NCI-H2081 (cell line): ENCODE data around the gene ST7.

Experiments
- DNase-seq, 2 experiments: peaks; one replicate each; lab custom pipeline; 2025; lab: John Stamatoyannopoulos, UW

Gene ST7

DNA sequence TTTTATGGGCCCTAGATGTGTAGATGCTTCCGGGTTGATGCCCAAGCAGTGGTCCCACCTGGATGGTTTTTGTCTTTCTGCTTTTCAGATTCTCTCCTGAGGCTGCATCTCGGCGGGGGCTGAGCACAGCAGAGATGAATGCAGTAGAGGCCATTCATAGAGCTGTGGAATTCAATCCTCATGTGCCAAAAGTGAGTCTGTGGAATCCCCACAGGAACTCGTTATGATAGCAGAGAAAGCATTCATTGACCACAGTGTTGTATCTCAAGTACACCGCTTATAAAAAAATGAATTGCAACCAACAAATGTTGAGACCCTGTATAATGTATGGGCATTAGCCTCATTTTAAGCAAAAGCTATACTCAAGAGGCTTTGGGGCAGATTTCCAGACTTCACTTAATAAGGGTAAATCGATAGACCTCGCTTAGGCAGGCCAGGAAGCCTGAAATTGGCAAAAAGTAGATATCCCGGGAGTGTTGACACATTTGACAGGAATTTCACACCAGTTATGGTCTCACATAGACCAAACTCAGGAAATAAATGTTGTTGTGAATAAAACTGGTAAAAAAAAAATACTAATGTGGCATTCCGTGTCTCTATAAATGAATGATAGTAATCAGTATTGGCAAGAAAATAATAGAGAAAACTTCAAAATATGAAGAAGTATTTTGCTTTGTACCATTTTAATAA, 237.6 kb downstream of the ST7 start:
- DNase-seq: no peak

DNA sequence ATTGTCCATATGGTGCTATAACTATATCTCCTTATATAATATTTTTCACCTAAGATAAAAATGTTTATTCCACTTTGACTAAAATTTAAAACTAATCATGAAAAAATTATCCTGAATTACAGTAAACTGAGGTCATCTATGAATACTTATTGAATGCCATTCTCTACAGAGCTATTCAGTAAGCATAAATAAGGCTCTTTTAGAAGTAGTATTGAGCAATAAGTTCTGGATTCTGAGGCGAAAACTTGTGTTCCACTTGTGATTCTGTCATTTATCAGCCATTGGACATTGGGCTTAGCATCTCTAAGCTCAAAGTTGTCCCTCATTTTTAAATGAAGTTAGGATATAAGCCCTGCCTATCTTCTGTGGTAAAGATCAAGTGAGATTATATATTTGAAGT, 238.8 kb downstream of the ST7 start:
- no peak for DNase-seq

DNA sequence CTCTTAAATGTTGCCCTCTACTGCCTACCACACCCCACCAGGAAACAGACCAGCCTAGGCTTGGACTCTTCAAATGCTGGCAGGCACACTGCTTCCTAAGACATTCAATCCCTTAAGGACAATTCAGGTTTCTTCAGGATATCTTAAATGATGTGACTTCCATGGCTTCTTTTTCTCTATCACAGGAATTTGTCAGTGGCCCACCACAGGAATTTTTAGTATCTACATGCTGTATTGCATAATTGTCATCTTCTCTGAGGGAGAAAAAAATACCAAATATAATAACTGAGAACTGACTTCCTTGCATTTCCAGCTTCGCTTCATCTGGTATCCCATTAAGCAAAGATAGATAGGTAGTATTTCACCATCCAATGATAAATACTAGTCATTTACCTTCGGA, 240.3 kb downstream of the ST7 start:
- no peak for DNase-seq

DNA sequence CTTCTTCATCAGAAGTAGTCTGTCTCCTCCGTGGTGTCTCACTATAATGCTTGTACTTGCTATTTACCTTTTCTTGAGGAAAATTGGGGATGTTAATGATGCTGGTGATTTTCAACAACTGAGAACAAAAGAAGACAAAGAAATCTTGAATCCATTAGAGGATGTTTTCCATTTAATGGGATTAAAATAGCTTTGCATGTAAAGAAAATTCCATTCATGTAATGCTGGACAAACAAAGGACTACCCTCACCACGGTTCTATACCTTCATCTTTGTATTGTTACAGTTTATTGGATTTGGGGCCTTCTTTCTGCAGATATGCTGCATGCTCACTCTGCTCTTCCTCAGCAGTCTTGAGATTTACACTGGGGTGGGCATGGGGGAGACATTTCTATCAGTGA, 241.1 kb downstream of the ST7 start:
- no peak for DNase-seq

DNA sequence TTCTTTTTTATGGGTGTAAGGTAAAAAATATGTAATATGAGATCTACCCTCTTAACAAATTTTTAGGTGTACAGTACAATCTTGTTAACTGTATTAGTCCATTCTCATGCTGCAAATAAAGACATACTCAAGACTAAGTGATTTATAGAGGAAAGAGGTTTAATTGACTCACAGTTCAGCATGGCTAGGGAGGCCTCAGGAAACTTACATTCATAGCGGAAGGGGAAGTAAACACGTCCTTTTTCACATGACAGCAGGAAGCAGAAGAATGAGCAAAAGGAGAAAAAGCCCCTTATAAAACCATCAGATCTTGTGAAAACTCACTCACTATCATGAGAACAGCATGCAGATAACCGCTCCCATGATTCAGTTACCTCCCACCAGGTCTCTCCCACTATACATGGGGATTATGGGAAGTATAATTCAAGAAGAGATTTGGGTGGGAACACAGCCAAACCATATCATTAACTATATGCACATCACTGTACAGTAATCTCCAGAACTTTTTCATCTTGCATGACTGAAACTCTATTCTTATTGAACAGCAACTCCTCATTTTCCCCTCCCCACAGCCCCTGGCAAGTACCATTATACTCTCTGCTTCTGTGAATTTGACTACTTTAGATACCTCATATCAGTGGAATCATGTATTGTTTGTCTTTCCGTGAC, 242.2 kb downstream of the ST7 start:
- DNase-seq: no peak

DNA sequence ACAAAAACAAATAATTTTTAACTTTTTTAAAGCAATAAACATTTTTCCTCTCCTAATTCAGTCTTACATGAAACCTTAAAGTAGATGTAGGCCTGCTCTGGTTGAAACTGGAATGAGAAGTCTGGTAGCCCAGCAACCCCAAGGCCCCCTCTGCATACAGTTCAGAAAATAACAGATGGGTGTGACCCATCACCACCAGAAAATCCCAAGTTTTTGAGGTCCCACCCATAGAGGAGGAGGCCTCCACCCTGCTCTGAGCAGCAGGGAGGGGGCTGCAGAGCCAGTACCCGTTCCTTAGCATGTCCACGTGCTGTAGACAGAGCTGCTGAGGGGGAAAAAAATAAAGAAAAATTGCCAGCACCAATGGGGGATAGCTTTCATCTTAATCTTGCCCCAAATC, 246.8 kb downstream of the ST7 start:
- no peak for DNase-seq

DNA sequence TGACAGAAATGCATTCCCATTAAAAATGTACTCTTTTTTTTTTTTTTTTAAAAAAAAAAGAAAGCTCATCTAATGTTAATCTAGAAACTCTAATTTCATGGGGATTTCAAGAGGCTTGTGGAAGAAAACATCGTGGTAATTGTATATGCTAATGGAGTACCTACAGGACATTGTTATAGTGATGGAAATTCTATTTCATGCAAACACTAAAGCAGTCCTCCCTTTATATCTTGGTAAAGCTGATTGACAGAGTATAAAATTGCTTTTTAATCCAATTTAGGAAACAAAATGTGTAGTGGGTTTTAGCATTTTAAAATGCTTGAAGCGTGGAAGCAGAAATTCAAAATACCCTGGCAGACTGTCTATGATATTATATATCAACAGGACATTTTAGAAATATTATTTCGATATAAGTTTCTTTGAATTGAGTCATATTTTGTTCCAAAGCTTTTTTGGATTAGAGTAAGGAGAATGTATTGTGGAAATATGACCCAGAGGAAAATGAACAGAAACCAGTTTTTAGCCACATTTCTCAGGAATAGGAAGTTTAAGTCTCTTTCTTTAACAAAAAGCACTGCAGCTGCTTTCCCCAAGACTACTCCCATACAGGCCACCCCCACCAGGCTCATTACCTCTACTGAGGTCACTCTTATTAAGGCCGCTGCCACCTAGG, 247.6 kb downstream of the ST7 start:
- DNase-seq: no peak

DNA sequence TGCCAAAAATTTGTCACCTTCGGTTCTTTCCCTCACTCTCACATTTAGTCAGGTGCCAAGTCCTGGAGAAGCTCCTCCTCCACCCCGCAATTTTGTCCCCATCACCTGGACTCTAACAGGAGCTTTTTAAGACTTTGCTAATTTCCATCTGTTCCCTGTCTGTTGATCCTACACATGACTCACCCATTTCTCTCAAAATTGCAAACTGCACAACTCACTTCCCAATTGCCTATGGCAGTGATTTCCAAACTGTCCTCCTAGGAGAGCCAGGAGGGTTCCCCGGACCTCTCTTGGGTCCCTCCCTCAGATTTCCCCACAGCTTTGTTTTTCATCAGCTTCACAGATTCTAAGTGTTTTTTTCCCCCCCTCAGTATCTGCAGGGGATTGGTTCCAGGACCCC, 249.2 kb downstream of the ST7 start:
- DNase-seq: no peak

DNA sequence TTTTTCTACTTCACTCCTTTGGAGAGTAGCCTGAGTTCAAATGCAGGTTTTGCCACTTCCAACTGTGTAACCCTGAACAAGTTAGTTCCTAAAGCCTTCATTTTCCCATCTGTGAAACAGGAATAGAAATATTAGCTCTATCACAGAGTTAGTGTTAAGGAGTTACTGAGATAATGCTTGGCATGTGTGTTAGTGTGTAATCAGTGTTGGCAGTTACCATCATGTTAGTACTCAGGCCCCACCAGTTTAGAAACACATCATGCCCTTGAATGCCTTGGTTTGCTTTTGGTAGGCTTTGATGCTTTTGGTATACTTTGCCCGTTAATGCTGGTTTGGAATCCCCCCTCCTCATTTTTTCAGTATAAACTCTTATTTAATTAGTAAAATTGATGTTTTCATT, 249.9 kb downstream of the ST7 start:
- no peak for DNase-seq

DNA sequence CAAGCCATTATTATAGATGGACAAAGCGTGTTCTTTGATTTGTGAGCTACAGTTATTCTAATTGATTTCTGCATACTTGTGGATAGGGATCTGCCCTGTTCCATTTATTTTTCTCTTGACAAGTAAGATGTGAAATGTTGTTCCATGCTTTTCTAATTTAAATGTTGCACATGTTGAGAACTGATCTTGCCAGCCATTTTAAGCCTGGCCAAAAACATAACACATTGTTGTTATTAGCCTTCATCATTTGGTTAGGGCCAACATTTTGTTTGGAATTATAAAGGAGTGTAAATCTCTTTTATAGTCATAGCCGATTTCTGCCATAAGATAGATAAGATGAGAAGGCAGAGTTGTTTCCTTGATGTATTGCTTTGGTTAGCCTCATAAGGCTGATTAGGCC, 252.6 kb downstream of the ST7 start:
- no peak for DNase-seq

DNA sequence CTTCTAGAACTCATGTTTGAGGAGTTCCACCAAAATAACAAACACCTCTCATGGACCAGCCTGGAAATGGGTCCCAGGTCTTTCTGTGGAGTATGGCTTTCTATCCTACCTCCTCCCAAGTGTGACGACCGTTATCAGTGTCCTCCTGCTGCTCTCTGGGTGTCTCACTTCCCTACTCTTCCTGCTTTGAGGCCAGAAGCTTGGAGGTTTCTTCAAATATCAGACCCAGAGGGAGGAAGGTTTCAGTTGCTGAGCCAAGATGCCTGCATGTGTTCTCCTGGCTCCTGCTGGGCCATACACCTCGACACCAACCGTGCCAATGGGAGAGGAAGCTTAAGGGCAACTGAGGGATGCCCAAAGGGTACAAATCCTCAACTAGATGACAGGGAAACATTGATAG, 255.0 kb downstream of the ST7 start:
- no peak for DNase-seq

DNA sequence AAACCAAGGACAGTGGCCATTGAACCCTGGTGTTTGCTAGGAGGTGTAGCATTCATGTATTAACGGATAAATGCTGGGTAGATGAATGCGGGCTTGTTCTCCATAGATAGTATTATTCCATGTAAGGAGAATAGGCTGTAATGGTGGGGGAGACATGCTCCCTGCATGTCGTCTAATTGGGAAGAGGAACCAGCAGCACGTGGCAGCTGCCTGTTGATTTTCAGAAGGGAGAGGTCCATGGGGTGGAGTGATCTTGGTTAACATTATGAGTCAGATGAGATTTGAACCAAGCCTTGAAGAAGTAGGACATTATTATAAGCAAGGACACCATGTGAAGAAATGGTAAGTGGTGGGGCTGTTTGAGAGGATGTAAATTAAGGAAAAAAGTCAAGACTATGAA, 257.1 kb downstream of the ST7 start:
- DNase-seq: no peak

DNA sequence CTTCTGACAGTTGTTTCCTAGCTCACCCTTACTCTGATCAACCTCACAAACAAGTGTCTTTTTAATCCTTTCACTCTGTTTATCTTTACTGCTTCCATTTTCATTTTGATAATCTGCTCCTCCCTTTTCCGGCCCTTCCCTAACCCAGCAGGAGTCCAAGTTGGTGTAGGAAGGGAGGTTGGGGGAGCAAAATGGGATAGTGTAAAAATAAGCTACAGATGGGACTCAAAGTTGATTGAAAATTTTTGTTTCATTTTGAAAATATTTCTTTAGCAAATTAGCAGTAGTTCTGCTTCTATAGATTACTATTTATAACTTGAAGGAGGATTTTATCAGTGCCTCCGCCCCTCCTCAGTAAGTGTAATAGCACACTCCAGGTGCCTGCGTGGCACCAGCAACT, 257.6 kb downstream of the ST7 start:
- DNase-seq: no peak

DNA sequence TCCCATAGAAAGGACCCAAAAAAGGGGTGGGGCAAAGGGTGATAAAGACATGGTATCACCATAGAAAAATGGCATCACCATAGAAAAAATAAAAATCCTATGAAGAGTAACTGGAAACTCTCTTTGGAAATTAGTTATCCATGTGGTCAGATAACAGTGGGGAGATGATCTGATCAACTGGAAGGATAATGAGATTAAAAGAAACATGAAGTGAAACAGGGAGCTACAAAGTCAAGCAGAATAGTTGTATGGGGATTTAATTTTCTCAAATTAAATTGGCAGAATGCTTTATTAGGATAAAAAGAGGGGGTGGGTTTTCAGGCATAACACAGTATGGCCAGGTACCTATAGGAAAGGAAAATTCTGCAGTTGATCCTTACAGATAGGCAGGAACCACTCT, 258.3 kb downstream of the ST7 start:
- no peak for DNase-seq

DNA sequence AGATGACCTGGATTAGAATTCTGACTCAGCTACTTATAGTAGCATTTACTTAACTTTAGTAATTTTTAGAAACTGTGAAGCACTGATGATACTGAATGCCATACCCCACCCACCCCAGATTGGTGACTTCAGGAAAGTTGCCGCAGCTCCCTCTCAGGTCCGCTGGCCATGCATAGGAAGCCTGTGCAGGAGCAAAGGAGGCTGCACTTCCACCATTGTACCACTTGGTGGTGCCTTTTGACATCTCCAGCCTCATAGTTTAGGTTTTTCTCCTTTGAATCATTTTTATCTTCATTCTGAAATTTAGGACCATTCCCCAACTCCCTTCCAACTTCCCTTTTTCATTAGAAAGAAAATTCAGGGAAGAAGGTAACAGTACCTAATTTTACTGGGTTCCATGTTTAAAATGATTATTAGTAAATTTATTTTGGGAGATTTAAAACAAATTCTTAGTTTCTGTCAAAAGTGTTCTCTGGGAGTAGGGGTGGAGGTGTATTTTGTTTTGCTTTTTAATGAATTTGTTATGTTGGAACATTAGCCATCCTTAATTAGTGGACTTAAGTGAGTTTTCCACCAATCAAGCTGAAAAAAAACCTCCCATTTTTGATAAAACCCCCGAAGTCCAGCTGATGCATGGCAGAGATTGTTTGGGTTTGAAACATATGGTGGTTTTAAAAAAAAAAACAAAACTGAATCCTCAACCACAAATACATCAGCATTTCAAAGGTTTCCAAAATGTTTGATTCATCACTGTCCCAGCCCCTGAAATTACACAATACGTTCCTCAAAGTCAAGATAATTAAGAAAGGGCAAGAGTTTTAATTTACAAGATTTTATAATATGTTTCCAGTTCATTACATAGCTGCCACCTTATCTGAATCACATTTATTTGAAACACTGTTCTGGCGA, 259.9 kb downstream of the ST7 start:
- DNase-seq: peak; percentile 41 to 71

DNA sequence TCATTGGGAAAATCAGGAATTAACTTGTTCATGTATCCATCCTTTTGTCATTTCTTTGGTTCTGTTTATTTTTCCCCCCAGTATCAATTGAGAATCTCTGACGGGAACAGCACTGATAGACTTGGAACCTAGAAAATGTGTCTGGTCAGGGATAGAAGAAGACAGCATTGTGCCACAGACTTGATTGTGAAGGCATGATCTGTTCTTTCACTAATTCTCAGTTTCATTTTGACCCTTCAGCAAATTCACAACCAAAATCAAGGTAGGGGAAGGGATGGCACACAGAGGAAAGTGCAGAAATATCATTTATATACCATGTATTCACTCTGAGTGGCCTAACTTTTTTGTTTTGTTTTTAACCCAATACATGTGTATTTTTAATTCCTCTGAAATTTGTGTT, 262.7 kb downstream of the ST7 start:
- DNase-seq: no peak

DNA sequence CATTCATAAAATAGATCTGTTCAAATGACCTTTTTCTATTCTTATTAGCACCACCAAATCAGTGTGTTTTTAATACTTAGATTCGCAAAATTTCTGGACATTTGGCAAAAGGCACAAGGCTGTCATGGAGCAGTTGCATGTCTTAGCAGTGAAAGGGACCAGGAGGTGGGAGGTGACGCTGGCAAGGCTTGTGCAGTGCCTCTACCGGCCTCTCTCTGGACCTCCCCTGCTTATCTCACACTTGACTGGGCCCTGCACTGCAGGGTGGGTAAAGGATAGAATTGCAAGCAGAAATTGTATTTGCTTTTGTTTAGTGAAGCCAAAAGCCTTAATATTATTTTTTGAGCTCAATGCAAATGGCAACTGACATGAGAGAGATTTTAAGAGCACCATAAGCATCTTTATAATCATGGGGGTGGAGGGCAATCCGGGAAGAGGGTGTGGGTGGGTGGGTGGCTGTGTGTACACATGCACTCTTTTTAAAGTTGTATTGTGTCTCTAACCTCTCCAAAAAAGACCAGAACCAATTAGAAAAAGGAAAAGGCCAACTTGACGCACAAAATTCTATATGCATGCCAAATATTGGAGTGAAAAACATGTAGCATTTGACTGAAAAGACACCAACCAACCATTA, 263.3 kb downstream of the ST7 start:
- no peak for DNase-seq

DNA sequence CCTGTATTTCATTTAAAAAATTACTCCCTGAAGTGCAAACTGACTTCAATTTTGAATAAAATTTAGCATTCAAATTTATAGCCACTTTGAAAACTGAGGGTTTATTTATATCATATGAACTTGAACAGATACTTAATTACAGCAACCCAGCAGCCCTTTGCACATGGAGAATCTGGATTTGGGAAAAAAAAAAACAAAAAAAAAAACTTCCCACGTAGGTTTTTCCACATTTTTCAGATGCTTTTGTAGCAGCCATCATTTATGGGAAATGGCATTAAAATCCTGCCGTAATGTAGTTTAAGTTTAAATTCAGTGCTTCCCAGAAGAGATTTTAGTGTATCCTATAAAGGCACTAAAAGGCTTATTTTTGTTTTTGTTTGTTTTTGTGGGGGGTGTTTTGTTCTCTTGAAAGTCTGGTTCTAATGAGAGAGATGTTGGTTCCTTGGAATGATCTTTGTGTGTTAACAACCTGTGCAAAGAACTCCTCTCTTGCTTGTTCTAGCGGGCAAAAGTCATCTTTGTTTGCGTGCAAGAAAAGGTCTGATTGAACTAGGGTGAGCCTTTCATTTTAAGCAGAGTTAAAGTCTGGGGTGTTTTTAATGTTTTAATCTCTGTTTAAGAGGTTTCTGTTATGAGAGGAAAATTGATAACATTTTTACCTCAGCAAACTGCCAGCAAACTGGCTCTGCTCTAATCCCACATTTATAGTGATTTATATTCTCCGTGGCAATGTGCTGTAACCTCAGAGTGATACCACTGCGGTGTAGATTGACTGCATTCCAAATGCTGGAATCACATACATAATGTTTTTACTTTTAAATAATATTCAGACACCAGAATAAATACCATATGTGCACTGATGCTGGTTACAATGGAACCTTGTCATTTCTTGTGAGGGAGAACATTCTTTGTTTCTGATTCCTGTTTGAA, 264.1 kb downstream of the ST7 start:
- no peak for DNase-seq

DNA sequence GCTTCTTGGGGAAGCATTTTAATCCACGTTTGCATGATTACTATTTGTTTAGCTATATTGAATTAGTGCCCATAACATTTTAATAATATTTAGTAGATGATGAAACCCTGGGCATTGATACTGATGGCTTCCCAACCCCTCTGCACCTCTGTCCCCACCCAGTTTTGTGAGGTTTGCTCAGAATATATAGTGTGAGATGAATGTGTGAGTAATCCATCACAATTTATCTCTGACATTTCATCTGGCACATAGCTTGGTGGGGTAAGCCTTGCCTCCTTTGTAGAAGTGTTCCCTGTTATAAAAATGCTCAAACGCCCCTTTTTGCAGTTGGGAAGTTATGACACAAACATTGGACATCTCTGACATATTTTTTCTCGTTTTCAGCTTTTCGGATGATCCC, 265.4 kb downstream of the ST7 start:
- no peak for DNase-seq

DNA sequence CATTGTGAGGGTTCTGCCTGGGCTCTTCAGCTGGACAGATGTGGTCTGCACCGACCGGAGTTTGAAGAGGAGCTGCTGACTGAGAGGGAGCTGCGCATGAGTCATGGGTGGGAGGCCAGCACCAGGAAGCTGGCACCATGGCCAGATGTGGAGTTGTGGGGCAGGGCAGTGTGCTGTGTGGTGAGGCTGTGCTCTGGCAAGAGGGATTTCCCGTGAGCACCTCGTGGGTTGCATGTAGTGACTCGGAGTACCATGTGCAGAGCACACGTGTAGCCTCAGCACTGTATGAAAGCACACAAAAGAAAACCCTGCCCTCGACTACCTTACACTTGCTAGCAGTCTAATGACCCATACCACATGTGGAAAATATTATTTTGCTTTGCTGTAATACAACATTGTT, 266.2 kb downstream of the ST7 start:
- DNase-seq: no peak

DNA sequence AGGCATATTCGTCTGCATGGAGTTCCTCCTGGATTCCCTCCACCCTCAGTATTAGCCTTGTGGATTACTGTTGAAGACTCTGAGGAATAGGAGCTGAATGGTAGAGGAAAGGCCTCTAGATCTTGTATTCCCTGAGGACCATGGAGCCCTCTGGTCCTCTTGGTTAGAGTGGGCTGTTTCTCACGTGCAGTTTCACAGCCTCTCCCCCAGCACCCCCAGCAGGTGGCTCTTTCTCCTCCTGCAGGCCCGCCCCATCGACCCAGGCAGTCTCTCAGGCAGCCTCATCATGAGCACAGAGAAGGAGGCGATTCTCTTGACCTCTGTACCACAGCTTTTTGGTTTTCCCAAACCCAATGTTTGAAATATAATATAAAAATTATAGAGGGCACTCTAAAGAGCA, 267.5 kb downstream of the ST7 start:
- peak in 1 of 2 experiments; percentile 9 for DNase-seq
